Osteocyte (in vitro differentiated cells): ENCODE measurements around the gene ZDHHC3. TPM values are rescaled to one million over a fixed set of nuclear protein-coding genes. Genes with fewer than 3 reads are reported as not detected.

Experiments
- DNase-seq: peaks from one replicate; pipeline ENCODE4 v3.0.0; 2021; ENCODE audit warnings: mixed read lengths; ENCODE audit not compliant: unreplicated experiment; ENCODE audit errors: extremely low spot score
- H3K27ac Mint-ChIP-seq: one replicate; pipeline ENCODE4 v1.8.0; 2021; ENCODE audit warnings: mild to moderate bottlenecking, mixed read lengths; ENCODE audit not compliant: unreplicated experiment
- H3K27me3 Mint-ChIP-seq: one replicate; pipeline ENCODE4 v1.8.0; 2021; ENCODE audit warnings: mixed read lengths; ENCODE audit not compliant: unreplicated experiment
- H3K36me3 Mint-ChIP-seq: one replicate; pipeline ENCODE4 v1.8.0; 2021; ENCODE audit warnings: mixed read lengths; ENCODE audit not compliant: unreplicated experiment
- H3K4me1 Mint-ChIP-seq: one replicate; pipeline ENCODE4 v1.8.0; 2021; ENCODE audit warnings: mixed read lengths; ENCODE audit not compliant: unreplicated experiment
- H3K4me3 Mint-ChIP-seq: one replicate; pipeline ENCODE4 v1.8.0; 2021; ENCODE audit warnings: mild to moderate bottlenecking, moderate library complexity, mixed read lengths; ENCODE audit not compliant: unreplicated experiment
- H3K9me3 Mint-ChIP-seq: one replicate; pipeline ENCODE4 v1.8.0; 2021; ENCODE audit warnings: mixed read lengths; ENCODE audit not compliant: unreplicated experiment
- total RNA-seq: library from RNA; stranded (reverse); gene quantifications from 2 replicates; pipeline ENCODE4 v1.2.1, GENCODE V29; 2021
- TF ChIP-seq, protein P1 (sequence below): fragments of 200-600 bp; sonication (generic); IDR thresholded peaks from 2 replicates; pipeline ENCODE4 v1.5.0; 2021; ENCODE audit warnings: antibody characterized with exemption, mild to moderate bottlenecking, moderate library complexity

Gene ZDHHC3
- total RNA-seq, 1 donor from 2014 or later = 96.6 TPM

DNA sequence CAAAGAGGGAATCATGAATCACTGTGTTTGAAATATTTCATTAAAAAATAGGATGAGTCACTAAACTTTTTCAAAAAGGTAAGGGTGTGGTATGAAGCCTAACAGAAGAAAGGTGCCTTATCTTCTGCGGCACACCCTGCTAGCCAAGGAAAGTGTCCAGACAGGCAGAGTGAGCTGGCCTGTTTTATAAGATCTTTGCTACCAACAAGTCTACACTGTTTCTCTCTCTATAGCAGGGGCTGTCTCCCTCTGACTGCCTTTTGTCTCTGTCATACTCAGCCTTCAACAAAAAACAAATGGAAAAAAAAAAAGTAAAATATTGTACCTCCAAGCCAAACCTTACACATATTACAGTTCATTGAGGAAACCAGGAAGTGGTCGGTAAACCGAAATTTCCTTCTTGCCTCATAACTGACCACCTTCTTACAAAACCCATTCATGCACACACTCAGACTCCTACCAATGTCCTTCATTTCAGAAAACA lies 9.1 kb downstream of the ZDHHC3 start:
- no peaks in the 10 kb centered on the region for H3K4me1 Mint-ChIP-seq
- H3K9me3 Mint-ChIP-seq = no peaks in the 10 kb centered on the region
- no peaks in the 10 kb centered on the region for H3K27me3 Mint-ChIP-seq
- DNase-seq = no peak
- TF ChIP-seq, protein P1, sequence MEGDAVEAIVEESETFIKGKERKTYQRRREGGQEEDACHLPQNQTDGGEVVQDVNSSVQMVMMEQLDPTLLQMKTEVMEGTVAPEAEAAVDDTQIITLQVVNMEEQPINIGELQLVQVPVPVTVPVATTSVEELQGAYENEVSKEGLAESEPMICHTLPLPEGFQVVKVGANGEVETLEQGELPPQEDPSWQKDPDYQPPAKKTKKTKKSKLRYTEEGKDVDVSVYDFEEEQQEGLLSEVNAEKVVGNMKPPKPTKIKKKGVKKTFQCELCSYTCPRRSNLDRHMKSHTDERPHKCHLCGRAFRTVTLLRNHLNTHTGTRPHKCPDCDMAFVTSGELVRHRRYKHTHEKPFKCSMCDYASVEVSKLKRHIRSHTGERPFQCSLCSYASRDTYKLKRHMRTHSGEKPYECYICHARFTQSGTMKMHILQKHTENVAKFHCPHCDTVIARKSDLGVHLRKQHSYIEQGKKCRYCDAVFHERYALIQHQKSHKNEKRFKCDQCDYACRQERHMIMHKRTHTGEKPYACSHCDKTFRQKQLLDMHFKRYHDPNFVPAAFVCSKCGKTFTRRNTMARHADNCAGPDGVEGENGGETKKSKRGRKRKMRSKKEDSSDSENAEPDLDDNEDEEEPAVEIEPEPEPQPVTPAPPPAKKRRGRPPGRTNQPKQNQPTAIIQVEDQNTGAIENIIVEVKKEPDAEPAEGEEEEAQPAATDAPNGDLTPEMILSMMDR = no peak
- H3K27ac Mint-ChIP-seq = no peak overlapping the region
- no peaks in the 10 kb centered on the region for H3K36me3 Mint-ChIP-seq
- no peak overlapping the region for H3K4me3 Mint-ChIP-seq

DNA sequence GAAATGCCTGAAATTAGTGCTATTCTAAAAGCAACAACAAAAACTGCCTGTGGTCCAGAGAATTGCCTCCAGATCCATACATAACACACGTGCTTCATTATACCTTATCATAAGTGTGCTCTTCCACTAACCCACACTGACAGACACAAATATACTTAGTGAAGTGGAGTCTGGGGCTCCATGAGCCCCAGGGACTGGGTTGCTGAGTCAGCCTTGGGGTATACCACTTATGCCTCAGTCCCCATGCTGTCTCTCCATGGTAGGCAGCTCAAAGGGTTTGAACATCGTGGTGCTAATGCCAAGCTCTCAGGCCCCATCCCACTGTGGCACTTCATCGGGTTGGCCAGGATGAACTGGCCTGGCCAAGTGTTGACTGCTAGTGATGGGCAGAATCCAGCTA lies 10.8 kb downstream of the ZDHHC3 start:
- Mint-ChIP-seq H3K27me3 (no peaks in the 10 kb centered on the region), H3K27ac (no peak overlapping the region), H3K36me3 (no peaks in the 10 kb centered on the region), H3K9me3 (no peaks in the 10 kb centered on the region), H3K4me1 (no peaks in the 10 kb centered on the region), H3K4me3 (no peak overlapping the region)
- TF ChIP-seq, protein P1 = no peak
- no peak for DNase-seq

DNA sequence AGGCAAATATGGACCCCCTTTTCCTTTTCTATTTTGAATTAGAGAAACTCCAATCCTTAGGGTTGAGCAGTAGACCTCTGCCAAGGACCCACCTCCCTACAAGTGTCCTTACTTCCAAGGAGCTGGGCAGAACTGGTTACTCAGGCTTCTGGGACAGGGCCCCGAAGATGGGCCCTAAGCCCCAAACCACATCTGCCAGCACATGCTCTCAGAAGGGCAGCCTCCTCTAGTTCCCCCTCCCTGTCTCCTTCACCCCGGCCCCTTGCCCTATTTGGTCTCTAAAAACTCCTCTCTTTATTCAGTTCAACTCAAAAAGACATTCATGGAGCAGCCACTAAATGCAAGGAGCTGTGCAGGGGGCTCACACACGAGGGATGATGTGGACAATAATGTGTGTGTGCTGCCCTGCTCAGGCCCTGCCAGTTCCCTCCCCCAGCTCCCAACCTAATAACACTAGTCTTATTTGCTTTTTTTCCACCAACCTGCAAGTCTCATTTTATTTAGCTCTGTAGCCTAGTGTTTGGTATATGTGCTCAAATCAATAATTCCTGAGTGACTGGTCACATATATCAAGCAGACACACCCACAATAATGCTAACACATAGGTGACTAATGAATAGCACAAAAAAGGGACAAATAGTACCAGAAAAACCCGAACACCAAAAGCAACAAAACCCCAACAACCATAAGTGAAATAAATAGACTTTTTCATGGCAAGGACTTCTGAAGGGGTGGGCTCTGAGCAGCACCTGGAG lies 12.2 kb downstream of the ZDHHC3 start:
- Mint-ChIP-seq H3K27ac (no peak overlapping the region), H3K27me3 (no peaks in the 10 kb centered on the region), H3K36me3 (peaks cover under 1% of the 10 kb centered on the region), H3K4me1 (no peaks in the 10 kb centered on the region), H3K4me3 (no peak overlapping the region), H3K9me3 (no peaks in the 10 kb centered on the region)
- DNase-seq = no peak
- TF ChIP-seq, protein P1 = no peak

DNA sequence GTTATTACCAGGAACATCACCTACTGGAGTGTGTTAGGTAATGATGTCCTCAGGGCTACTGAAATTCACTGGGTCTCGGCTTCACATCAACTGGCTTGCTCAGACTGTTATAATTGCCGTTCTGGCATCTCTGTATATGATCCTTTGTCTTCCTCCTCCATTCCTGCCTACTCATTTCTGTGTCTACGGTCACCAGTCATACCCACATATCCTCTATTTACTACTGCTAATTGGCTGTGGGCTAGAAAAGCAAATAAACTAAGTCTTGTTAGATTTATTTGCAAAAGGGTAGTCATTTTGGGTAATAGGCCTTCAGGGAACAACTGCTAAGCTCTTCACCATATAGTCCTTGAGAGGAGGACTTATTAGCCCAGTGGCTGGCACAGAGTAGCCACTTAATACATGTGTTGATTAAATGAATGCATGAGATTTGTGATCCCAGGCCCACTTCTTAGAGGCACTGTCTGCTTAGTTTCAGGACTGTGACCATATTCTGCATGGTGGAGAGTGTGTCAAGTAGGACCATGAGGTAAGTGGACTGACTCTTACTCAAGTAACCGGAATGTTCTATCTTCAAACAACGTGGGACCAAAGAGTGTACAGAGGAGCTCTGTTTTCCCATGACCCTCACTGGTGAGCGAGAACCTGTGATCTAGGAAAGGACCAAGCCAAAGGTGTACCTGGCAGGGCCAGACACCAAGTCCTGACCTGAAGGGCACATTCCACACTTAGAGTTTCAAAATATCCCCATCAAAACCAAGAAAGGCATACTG lies 13.2 kb downstream of the ZDHHC3 start:
- Mint-ChIP-seq H3K4me3 (no peak overlapping the region), H3K27me3 (no peaks in the 10 kb centered on the region), H3K4me1 (no peaks in the 10 kb centered on the region), H3K27ac (no peak overlapping the region), H3K9me3 (no peaks in the 10 kb centered on the region), H3K36me3 (peaks cover 5% of the 10 kb centered on the region)
- TF ChIP-seq, protein P1 = no peak
- no peak for DNase-seq

DNA sequence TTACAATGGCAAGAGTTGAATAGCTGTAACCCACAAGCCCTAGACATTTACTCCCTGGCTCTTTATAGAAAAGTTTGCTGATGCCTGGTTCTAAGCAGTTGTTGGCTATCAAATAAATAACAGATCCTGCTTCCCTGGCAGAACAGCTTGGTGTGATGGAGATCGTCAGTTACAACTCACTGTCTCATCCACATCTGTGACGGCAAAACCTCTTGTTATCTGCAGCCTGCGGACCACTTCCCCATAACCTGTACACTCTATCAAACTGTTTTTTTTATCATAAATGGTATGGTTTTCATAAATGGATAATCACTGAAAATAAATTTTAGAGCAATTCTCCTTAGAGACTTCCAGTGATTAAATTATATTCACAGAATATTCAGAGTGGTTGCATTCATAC lies 14.1 kb downstream of the ZDHHC3 start:
- Mint-ChIP-seq H3K27ac (no peak overlapping the region), H3K4me1 (no peaks in the 10 kb centered on the region), H3K9me3 (no peaks in the 10 kb centered on the region), H3K36me3 (peaks cover 9% of the 10 kb centered on the region), H3K27me3 (no peaks in the 10 kb centered on the region), H3K4me3 (no peak overlapping the region)
- no peak for DNase-seq
- TF ChIP-seq, protein P1 = no peak
